Lower lobe of right lung (tissue), 2 donors: Measurements from ENCODE around the gene INPP5B. TPM values are rescaled to one million over a fixed set of nuclear protein-coding genes. Genes with fewer than 3 reads are reported as not detected.

Experiments
- ATAC-seq, 2 donors: fragments of 200-7000 bp; cut with Tn5 transposase; one replicate each; pipeline ENCODE4 v1.9.1; 2020 to 2022; ENCODE audit warnings: mild to moderate bottlenecking in 2 of 2, moderate library complexity in 2 of 2
- DNase-seq: peaks from one replicate; pipeline ENCODE4 v3.0.0-alpha.2; 2020
- H3K27ac ChIP-seq: fragments of 200-600 bp; one replicate; pipeline ENCODE4 v1.8.0; 2022
- H3K27me3 ChIP-seq: fragments of 200-600 bp; one replicate; pipeline ENCODE4 v1.8.0; 2022; ENCODE audit warnings: low read depth
- H3K36me3 ChIP-seq: fragments of 200-600 bp; one replicate; pipeline ENCODE4 v1.8.0; 2022; ENCODE audit warnings: mild to moderate bottlenecking
- H3K4me1 ChIP-seq: fragments of 200-600 bp; one replicate; pipeline ENCODE4 v1.8.0; 2022
- H3K4me3 ChIP-seq: fragments of 200-600 bp; one replicate; pipeline ENCODE4 v1.8.0; 2022; ENCODE audit warnings: mild to moderate bottlenecking
- H3K9me3 ChIP-seq: fragments of 200-600 bp; one replicate; pipeline ENCODE4 v1.8.0; 2022
- intact Hi-C: fragments of 100-400 bp; cut with DNase I; formaldehyde crosslinking; loops from one replicate; pipeline ENCODE4 v1.11.0; 2022
- total RNA-seq: library from RNA; stranded (reverse); fragmentation: NEBNext Ultra II Directional; extraction: Animal tissue kit (Norgen Biotek cat#: 25700); gene quantifications from one replicate; pipeline ENCODE4 v1.2.1, GENCODE V29; 2021
- TF ChIP-seq, protein P1 (sequence below): fragments of 200-600 bp; IDR thresholded peaks from one replicate; pipeline ENCODE4 v1.8.0; 2022; ENCODE audit warnings: antibody characterized with exemption, mild to moderate bottlenecking
- donor health status: DM: no; HTN: yes; CAD: no; lungs with severe emphysema.

The INPP5B gene
- total RNA-seq, 1 donor from 2014 or later = 42.5 TPM

DNA sequence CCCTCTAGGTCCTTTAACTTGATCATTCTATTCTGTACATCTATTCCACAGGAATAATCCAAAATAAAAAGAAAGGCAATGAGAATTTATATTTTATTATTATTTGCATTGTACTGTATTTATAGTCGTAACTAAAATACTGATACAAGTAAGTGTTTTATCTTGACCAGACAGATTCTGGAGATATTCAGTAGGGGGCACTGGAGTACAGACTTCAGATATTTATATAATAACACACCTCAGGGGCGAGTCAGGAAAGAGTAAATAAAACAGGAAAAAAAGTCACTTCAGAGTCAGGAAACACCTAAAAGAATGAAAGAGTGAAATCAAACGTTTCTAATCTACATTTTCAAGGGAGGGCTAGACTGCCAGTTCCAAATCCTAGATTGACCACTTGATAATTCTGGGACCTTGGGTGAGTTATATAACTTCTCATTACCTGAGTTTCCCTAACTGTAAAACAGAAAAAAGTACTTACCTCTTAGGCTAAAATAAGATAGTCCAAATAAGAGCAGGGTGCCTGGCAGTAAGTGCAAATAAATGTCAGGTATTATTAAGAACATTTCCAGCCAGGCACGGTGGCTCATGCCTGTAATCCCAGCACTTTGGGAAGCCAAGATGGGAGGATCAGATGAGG, 56.4 kb downstream of the INPP5B start:
- DNase-seq (no peak), ATAC-seq (peak; percentile 86 to 88)
- H3K36me3 ChIP-seq = peaks cover 59% of the 10 kb centered on the region
- TF ChIP-seq, protein P1, sequence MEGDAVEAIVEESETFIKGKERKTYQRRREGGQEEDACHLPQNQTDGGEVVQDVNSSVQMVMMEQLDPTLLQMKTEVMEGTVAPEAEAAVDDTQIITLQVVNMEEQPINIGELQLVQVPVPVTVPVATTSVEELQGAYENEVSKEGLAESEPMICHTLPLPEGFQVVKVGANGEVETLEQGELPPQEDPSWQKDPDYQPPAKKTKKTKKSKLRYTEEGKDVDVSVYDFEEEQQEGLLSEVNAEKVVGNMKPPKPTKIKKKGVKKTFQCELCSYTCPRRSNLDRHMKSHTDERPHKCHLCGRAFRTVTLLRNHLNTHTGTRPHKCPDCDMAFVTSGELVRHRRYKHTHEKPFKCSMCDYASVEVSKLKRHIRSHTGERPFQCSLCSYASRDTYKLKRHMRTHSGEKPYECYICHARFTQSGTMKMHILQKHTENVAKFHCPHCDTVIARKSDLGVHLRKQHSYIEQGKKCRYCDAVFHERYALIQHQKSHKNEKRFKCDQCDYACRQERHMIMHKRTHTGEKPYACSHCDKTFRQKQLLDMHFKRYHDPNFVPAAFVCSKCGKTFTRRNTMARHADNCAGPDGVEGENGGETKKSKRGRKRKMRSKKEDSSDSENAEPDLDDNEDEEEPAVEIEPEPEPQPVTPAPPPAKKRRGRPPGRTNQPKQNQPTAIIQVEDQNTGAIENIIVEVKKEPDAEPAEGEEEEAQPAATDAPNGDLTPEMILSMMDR = peak; percentile 52
- no peaks in the 10 kb centered on the region for H3K9me3 ChIP-seq
- intact Hi-C loops = no loop called here
- H3K4me3 ChIP-seq = no peak overlapping the region
- H3K27ac ChIP-seq = peak overlapping the region; percentile 21
- no peaks in the 10 kb centered on the region for H3K27me3 ChIP-seq
- H3K4me1 ChIP-seq = peaks cover 4% of the 10 kb centered on the region

DNA sequence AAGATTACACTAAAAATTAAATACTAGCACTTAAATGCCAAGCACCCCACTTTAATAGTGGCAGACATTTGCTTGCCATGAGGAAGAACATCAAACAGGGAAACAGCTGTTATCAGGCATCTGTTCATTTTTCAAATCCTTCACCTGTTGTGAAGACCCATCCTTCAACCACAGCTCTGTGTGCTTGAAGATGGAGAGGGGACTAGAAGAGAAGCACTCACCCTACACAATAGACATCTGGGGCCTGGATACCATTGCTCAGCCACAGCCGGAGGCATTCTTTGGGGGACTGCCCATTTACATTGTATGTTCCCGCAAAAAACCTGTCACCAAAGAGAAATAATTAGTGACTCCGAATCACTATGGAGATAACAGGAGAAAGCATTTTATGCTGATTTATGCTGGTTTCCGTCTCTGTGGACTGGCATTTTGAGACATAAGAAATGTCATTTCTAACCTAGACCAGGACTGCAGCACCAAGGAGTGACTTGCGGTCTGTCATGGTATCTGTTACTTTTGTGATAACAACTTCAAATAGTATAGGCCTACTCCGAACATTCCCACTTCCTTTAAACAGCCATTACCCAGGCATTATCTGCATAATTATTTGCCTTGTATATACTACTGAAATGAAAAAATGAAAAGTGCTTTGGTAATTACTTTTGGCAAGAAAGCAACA, 58.7 kb downstream of the INPP5B start:
- no peaks in the 10 kb centered on the region for H3K27me3 ChIP-seq
- TF ChIP-seq, protein P1 = no peak
- H3K9me3 ChIP-seq = no peaks in the 10 kb centered on the region
- intact Hi-C loops = loop anchor here (5.0 kb wide), 1 partner anchor 84 kb away; no protein-coding TSS in a partner anchor
- no peak overlapping the region for H3K4me3 ChIP-seq
- ATAC-seq (no peak), DNase-seq (no peak)
- peaks cover 82% of the 10 kb centered on the region for H3K36me3 ChIP-seq
- peaks cover 4% of the 10 kb centered on the region for H3K4me1 ChIP-seq
- no peak overlapping the region for H3K27ac ChIP-seq

DNA sequence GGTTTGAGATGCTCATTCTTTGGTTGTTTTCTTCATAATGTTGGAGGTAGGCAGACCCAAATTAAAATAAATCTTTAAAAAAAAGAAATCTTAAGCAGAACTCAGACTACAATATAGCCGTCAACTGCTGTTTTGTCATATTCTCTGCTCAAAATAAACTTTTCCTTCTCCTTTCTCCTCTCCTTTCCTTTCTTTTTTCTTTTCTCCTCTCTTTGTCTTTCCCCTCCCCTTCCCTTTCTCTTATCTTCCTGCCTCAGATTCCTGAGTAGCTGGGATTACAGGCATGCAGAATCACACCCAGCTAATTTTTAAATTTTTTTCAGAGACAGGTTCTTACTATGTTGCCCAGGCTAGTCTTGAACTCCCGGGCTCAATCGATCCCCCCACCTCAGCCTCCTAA, 62.7 kb downstream of the INPP5B start:
- Histone ChIP-seq H3K27ac (no peak overlapping the region), H3K27me3 (no peaks in the 10 kb centered on the region), H3K9me3 (no peaks in the 10 kb centered on the region), H3K4me3 (no peak overlapping the region), H3K4me1 (no peaks in the 10 kb centered on the region), H3K36me3 (peaks cover 100% of the 10 kb centered on the region)
- TF ChIP-seq, protein P1 = no peak
- intact Hi-C loops = no loop called here
- no peak for ATAC-seq
- DNase-seq = no peak

DNA sequence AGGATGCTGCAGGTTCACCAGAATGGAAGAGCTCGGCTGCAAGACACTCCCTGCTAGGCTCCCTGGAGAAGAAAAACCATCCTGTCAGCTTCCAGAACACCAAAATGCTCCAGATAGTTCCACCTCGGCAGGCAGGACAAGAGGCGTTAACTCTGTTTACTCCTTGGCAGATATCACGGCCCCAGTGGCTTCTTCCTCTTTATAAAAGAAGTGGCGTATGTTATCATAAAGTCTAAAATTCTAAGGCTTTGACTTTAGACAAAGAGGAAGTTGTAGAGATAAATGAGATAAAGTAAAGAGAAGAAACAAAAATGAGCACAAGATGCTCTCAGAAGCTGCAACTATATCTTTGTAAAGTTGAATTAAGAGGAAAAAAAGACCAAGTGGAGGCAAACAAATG, 63.2 kb downstream of the INPP5B start:
- DNase-seq (no peak), ATAC-seq (no peak)
- H3K9me3 ChIP-seq = no peaks in the 10 kb centered on the region
- TF ChIP-seq, protein P1 = no peak
- H3K4me3 ChIP-seq = no peak overlapping the region
- H3K27me3 ChIP-seq = no peaks in the 10 kb centered on the region
- intact Hi-C loops = no loop called here
- no peaks in the 10 kb centered on the region for H3K4me1 ChIP-seq
- H3K36me3 ChIP-seq = peaks cover 98% of the 10 kb centered on the region
- H3K27ac ChIP-seq = no peak overlapping the region

DNA sequence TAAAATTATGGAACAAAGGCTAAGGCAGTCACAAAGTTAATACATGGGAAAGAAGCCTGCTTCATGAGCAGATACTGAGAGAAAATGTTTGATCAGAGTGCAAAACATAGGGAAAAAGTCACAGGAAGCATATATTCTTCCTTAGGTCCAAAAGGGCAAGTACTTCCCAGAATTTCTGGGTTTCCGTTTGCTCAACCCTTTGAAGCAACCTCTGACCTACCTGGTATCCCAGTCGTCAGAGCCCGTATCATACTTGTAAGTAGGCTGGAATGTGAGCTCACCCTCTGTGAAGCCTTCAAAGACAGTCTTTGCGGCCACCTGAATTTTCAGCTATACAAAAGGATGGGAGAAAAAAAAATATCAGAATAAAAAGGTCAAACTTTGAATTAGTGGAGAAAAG, 67.0 kb downstream of the INPP5B start:
- TF ChIP-seq, protein P1 = no peak
- Histone ChIP-seq H3K27me3 (no peaks in the 10 kb centered on the region), H3K36me3 (peaks cover 96% of the 10 kb centered on the region), H3K4me1 (no peaks in the 10 kb centered on the region), H3K9me3 (no peaks in the 10 kb centered on the region), H3K27ac (no peak overlapping the region), H3K4me3 (no peak overlapping the region)
- DNase-seq = no peak
- intact Hi-C loops = no loop called here
- ATAC-seq = no peak
